T-helper 17 cell (primary cell): ENCODE data around the gene MCEMP1. TPM values are rescaled to one million over a fixed set of nuclear protein-coding genes. Genes with fewer than 3 reads are reported as not detected.
A peak's percentile ranks its signal among the peaks of the same experiment; 100 is the strongest.

ENCODE experiments used
- ATAC-seq: fragments of 150-1000 bp; cut with Tn5 transposase; 2 replicates; pipeline ENCODE4 v1.10.0; 2021; ENCODE audit warnings: mild to moderate bottlenecking, moderate library complexity
- DNase-seq, 3 donors: peaks; one replicate each; pipeline versions ENCODE4 v3.0.0 to v3.0.0-alpha.2; 2020 to 2021
- H3K9me3 ChIP-seq: one replicate; pipeline ENCODE4 v1.7.0; 2013; ENCODE audit warnings: low read length, mild to moderate bottlenecking; ENCODE audit not compliant: control insufficient read depth, poor library complexity, severe bottlenecking
- H3K27ac Mint-ChIP-seq: one replicate; pipeline ENCODE4 v1.8.0; 2022; ENCODE audit warnings: mild to moderate bottlenecking, moderate library complexity, mixed read lengths
- H3K27me3 Mint-ChIP-seq: one replicate; pipeline ENCODE4 v1.8.0; 2022; ENCODE audit warnings: mixed read lengths
- H3K36me3 Mint-ChIP-seq: one replicate; pipeline ENCODE4 v1.8.0; 2022; ENCODE audit warnings: low read depth, mixed read lengths
- H3K4me1 Mint-ChIP-seq: one replicate; pipeline ENCODE4 v1.8.0; 2022; ENCODE audit warnings: mild to moderate bottlenecking, mixed read lengths
- H3K4me3 Mint-ChIP-seq: one replicate; pipeline ENCODE4 v1.8.0; 2022; ENCODE audit warnings: mild to moderate bottlenecking, moderate library complexity, mixed read lengths
- total RNA-seq, 4 donors: library from RNA in 2 of 4; stranded (reverse) in 2 of 4; gene quantifications; one replicate each; pipeline ENCODE4 v1.2.3 and lab custom pipeline; 2022 to 2026

Gene MCEMP1
- total RNA-seq, 2 donors from 2014 or later, result 0.52 to 0.68 TPM

GRCh38 chr19:7648265-7649014, 28.4 kb upstream of the MCEMP1 start:
- Mint-ChIP-seq H3K4me3 (no peak overlapping the region), H3K27ac (peak overlapping the region; percentile 59), H3K4me1 (peaks cover 14% of the 10 kb centered on the region), H3K27me3 (no peaks in the 10 kb centered on the region), H3K36me3 (peaks cover 4% of the 10 kb centered on the region)
- DNase-seq, result no peak
- no peaks in the 10 kb centered on the region for H3K9me3 ChIP-seq
- ATAC-seq, result no peak

DNA sequence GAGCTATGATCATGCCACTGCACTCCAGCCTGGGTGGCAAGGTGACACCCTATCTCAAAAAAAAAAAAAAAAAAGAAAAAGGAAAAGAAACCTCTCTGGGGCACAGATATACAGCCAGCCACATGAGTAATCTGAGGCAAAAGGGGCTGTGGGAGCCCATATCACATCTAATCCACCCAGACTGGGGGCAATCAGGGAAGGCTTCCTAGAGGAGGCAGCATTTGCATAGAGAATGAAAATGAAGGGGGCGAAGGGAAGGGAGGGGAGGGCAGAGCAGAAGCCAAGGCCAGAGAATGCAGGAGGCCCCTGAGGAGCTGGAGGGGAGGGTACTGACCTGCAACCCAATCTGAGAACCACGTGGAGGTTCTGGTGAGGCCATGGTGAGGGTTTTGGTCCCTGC, 26.7 kb upstream of the MCEMP1 start:
- Mint-ChIP-seq H3K27ac (no peak overlapping the region), H3K4me1 (peaks cover 14% of the 10 kb centered on the region), H3K36me3 (peaks cover 4% of the 10 kb centered on the region), H3K4me3 (peak overlapping the region; percentile 19), H3K27me3 (no peaks in the 10 kb centered on the region)
- no peak for ATAC-seq
- H3K9me3 ChIP-seq, result no peaks in the 10 kb centered on the region
- DNase-seq, result no peak

- peak overlapping the region; percentile 96 for H3K27ac Mint-ChIP-seq
- no peaks in the 10 kb centered on the region for H3K9me3 ChIP-seq
- peak overlapping the region; percentile 83 for H3K4me3 Mint-ChIP-seq
- peaks cover 12% of the 10 kb centered on the region for H3K4me1 Mint-ChIP-seq
- no peaks in the 10 kb centered on the region for H3K36me3 Mint-ChIP-seq
- no peaks in the 10 kb centered on the region for H3K27me3 Mint-ChIP-seq
- ATAC-seq (peak; percentile 99), DNase-seq (peak; percentile 84 to 92 (median 85))
Observed at GRCh38 chr19:7652061-7652641, 24.7 kb upstream of the MCEMP1 start.

- Mint-ChIP-seq H3K36me3 (no peaks in the 10 kb centered on the region), H3K4me1 (peaks cover 20% of the 10 kb centered on the region), H3K4me3 (no peak overlapping the region), H3K27me3 (no peaks in the 10 kb centered on the region), H3K27ac (peak overlapping the region; percentile 79)
- ATAC-seq (no peak), DNase-seq (no peak)
- no peaks in the 10 kb centered on the region for H3K9me3 ChIP-seq
Observed at GRCh38 chr19:7654401-7654800, 22.5 kb upstream of the MCEMP1 start.

GRCh38 chr19:7655581-7655980, 21.3 kb upstream of the MCEMP1 start:
- no peak for ATAC-seq
- DNase-seq, result no peak
- peaks cover 20% of the 10 kb centered on the region for H3K4me1 Mint-ChIP-seq
- no peaks in the 10 kb centered on the region for H3K36me3 Mint-ChIP-seq
- no peaks in the 10 kb centered on the region for H3K27me3 Mint-ChIP-seq
- no peak overlapping the region for H3K4me3 Mint-ChIP-seq
- peak overlapping the region; percentile 79 for H3K27ac Mint-ChIP-seq
- H3K9me3 ChIP-seq, result no peaks in the 10 kb centered on the region

DNA sequence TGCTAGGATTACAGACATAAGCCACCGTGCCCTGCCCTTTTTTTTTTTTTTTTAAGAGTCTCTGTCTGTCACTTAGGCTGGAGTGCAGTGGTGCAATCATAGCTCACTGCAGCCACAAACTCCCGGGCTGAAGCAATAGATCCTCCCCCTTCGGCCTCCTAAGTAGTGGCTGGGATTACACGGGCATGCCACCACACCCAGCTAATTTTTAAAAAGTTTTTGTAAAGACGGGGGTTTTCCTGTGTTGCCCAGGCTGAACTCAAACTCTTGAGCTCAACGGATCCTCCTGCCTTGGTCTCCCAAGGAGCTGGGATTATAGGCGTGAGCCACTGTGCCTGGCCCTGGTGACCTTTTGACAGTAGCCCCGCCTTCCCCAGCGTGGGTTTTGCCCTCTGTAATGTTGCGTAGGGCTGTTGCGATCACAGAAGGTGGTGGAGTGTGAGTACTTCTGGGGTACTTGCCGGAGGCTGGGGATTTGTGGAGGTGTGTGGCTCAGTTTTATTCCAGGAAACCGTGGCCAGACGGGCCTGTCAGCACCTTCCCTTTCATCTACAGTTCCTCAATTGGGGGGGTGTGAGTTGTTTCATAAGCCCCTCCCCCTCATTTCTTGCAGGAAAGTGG, 19.6 kb upstream of the MCEMP1 start:
- H3K27me3 Mint-ChIP-seq, result no peaks in the 10 kb centered on the region
- no peak for DNase-seq
- H3K27ac Mint-ChIP-seq, result peak overlapping the region; percentile 88
- no peaks in the 10 kb centered on the region for H3K9me3 ChIP-seq
- H3K4me3 Mint-ChIP-seq, result peak overlapping the region; percentile 43
- H3K4me1 Mint-ChIP-seq, result peaks cover 19% of the 10 kb centered on the region
- ATAC-seq, result peak; percentile 42
- no peaks in the 10 kb centered on the region for H3K36me3 Mint-ChIP-seq

- H3K9me3 ChIP-seq, result no peaks in the 10 kb centered on the region
- peak overlapping the region; percentile 73 for H3K4me3 Mint-ChIP-seq
- DNase-seq (no peak), ATAC-seq (peak; percentile 94)
- H3K36me3 Mint-ChIP-seq, result no peaks in the 10 kb centered on the region
- H3K4me1 Mint-ChIP-seq, result peaks cover 13% of the 10 kb centered on the region
- no peaks in the 10 kb centered on the region for H3K27me3 Mint-ChIP-seq
- H3K27ac Mint-ChIP-seq, result peak overlapping the region; percentile 88
Observed at GRCh38 chr19:7658219-7658686, 18.6 kb upstream of the MCEMP1 start.

GRCh38 chr19:7661744-7662538, 14.9 kb upstream of the MCEMP1 start:
- no peaks in the 10 kb centered on the region for H3K9me3 ChIP-seq
- Mint-ChIP-seq H3K4me3 (no peak overlapping the region), H3K4me1 (peaks cover 12% of the 10 kb centered on the region), H3K27me3 (no peaks in the 10 kb centered on the region), H3K27ac (no peak overlapping the region), H3K36me3 (no peaks in the 10 kb centered on the region)
- DNase-seq, result no peak
- ATAC-seq, result no peak

GRCh38 chr19:7662657-7663056, 14.2 kb upstream of the MCEMP1 start:
- H3K4me1 Mint-ChIP-seq, result peaks cover 8% of the 10 kb centered on the region
- H3K9me3 ChIP-seq, result no peaks in the 10 kb centered on the region
- no peaks in the 10 kb centered on the region for H3K36me3 Mint-ChIP-seq
- DNase-seq (no peak), ATAC-seq (no peak)
- H3K27ac Mint-ChIP-seq, result no peak overlapping the region
- H3K4me3 Mint-ChIP-seq, result no peak overlapping the region
- H3K27me3 Mint-ChIP-seq, result no peaks in the 10 kb centered on the region

- Mint-ChIP-seq H3K27ac (no peak overlapping the region), H3K4me1 (peaks cover 3% of the 10 kb centered on the region), H3K27me3 (peaks cover 2% of the 10 kb centered on the region), H3K4me3 (no peak overlapping the region), H3K36me3 (no peaks in the 10 kb centered on the region)
- ATAC-seq (no peak), DNase-seq (no peak)
- no peaks in the 10 kb centered on the region for H3K9me3 ChIP-seq
Observed at GRCh38 chr19:7663706-7664105, 13.2 kb upstream of the MCEMP1 start.

DNA sequence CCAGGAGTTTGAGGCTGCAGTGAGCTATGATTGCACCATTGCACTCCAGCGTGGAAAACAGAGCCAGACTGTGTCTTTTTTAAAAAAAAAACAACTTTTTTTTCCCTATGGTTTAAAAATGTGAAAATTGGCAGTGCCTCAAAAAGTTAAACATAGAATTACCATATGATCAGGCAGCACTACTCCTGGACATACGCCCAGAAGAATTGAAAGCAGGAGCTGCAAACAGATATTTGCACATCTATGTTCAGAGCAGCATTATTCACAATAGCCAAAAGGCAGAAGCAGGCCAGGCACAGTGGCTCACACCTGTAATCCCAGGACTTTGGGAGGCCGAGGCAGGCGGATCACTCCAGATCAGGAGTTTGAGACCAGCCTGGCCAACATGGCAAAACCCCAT, 11.8 kb upstream of the MCEMP1 start:
- peaks cover 4% of the 10 kb centered on the region for H3K36me3 Mint-ChIP-seq
- peaks cover 8% of the 10 kb centered on the region for H3K4me1 Mint-ChIP-seq
- peaks cover 12% of the 10 kb centered on the region for H3K27me3 Mint-ChIP-seq
- no peaks in the 10 kb centered on the region for H3K9me3 ChIP-seq
- no peak overlapping the region for H3K4me3 Mint-ChIP-seq
- ATAC-seq, result no peak
- no peak for DNase-seq
- H3K27ac Mint-ChIP-seq, result no peak overlapping the region

GRCh38 chr19:7668842-7669241, 8.0 kb upstream of the MCEMP1 start, which contains the start of gene RETN:
Gene RETN (plus strand): TSS chr19:7669049. CDS start chr19:7669327, 278 bp downstream.
- no peak for DNase-seq

GRCh38 chr19:7669641-7670040, 7.2 kb upstream of the MCEMP1 start:
- H3K27me3 Mint-ChIP-seq, result peaks cover 44% of the 10 kb centered on the region
- ATAC-seq (no peak), DNase-seq (no peak)
- no peak overlapping the region for H3K27ac Mint-ChIP-seq
- peaks cover 14% of the 10 kb centered on the region for H3K4me1 Mint-ChIP-seq
- peak overlapping the region; percentile 72 for H3K4me3 Mint-ChIP-seq
- no peaks in the 10 kb centered on the region for H3K9me3 ChIP-seq
- peaks cover 5% of the 10 kb centered on the region for H3K36me3 Mint-ChIP-seq

More at GRCh38 chr19:7668842-7669241, 8.0 kb upstream of the MCEMP1 start, which contains the start of gene RETN:
- peaks cover 13% of the 10 kb centered on the region for H3K4me1 Mint-ChIP-seq
- H3K27me3 Mint-ChIP-seq, result peaks cover 38% of the 10 kb centered on the region
- peak within 1 kb of the TSS; percentile 72 for H3K4me3 Mint-ChIP-seq
- H3K9me3 ChIP-seq, result no peaks in the 10 kb centered on the region
- H3K36me3 Mint-ChIP-seq, result peaks cover 5% of the 10 kb centered on the region
- ATAC-seq, result no peak
- H3K27ac Mint-ChIP-seq, result no peak within 1 kb of the TSS
